T-helper 1 cell (primary cell): Measurements from ENCODE around the gene MACROD1.
"Not testable (repeated sequence)": the region's sequence is repeated elsewhere in the genome, so short reads cannot be mapped to it uniquely, and the experiment has no call there.

Experiments
- DNase-seq, 5 donors: peaks; one replicate each; pipeline ENCODE4 v3.0.0-alpha.2; 2012 to 2020

Gene MACROD1

GRCh38 chr11:63991558-63991957 is 174.4 kb downstream of the MACROD1 start:
- no peak for DNase-seq

GRCh38 chr11:63986932-63987513 is 178.9 kb downstream of the MACROD1 start:
- no peak for DNase-seq

- DNase-seq = peak; percentile 77 to 91 (median 81)
Observed at GRCh38 chr11:63986156-63986931, 179.6 kb downstream of the MACROD1 start, which contains the start of gene OTUB1. OTUB1 (plus strand) TSS chr11:63986438; CDS start chr11:63986457, 19 bp downstream.

GRCh38 chr11:63985812-63986155 is 180.1 kb downstream of the MACROD1 start:
- peak in 4 of 5 donors; percentile 52 to 82 (median 62) for DNase-seq

DNA sequence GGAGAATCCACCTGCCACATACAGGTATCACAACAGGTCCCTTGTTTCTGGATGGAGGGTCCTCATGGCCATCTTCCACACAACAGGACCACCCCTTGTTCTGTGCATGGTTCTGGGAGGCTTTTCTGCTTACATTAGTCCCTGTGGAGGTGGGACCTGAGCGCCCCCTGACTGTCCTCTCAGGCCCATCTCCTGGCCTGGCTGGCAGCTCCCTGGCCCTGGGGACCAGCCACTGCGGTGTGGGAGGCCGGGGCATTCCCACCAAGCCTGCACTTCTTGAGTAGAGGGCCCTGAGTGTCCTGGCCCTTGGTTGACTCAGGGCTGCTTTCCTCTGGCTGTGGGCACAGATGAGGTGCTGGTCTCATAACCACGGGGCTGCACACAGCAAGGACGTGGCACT is 186.5 kb downstream of the MACROD1 start:
- DNase-seq = no peak

- DNase-seq = no peak
Observed at GRCh38 chr11:63978551-63979239, 187.2 kb downstream of the MACROD1 start.

DNA sequence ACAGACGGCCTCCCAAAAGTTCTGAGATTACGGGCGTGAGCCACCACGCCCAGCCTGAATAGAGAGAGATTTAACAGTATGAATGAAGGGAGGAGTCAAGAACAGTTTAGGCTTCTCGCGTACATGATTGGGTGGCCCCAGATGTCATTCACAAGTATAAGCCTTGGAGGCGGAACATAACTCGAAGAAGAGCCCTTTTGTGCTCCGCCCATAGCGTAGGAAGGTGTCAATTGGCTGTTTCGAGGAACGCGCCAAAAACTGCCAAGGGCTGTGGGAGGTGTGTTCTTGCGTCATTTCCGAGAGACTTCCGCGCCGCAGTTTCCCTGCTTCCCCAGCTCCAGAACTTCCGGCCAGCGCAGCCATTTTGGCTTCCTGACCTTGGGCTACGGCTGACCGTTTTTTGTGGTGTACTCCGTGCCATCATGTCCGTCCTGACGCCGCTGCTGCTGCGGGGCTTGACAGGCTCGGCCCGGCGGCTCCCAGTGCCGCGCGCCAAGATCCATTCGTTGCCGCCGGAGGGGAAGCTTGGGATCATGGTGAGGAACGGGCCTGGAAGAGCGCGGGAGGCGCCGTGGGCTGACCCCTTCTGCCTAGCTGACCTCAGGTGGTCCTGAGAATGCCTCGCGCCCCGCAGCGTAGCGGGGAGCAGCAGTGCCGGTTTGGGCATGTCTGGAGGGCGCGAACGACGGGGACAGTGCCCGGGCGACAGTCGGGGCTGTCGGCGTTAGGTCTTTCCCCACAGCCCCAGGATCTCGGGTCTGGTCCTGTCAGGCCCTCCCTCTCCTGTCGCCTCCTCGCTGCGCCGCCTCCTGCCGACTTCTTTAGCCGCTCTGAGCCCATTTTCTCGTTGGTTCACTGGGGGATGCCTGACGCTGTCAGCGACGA is 191.4 kb downstream of the MACROD1 start, which contains the start of gene COX8A:
Gene COX8A (plus strand): TSS at position 362 of the 885 bp plus-strand sequence. CDS start 61 bp downstream, at position 423.
- peak; percentile 88 to 99 (median 95) for DNase-seq

DNA sequence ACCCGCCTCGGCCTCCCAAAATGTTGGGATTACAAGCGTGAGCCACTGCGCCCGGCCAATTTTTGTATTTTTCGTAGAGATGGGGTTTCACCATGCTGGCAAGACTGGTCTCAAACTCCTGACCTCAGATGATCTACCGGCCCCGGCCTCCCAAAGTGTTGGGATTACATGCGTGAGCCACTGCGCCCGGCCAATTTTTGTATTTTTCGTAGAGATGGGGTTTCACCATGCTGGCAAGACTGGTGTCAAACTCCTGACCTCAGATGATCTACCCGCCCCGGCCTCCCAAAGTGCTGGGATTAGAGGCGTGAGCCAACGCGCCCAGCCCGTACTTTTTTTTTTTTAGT is 192.0 kb downstream of the MACROD1 start:
- DNase-seq = not testable (repeated sequence)

DNA sequence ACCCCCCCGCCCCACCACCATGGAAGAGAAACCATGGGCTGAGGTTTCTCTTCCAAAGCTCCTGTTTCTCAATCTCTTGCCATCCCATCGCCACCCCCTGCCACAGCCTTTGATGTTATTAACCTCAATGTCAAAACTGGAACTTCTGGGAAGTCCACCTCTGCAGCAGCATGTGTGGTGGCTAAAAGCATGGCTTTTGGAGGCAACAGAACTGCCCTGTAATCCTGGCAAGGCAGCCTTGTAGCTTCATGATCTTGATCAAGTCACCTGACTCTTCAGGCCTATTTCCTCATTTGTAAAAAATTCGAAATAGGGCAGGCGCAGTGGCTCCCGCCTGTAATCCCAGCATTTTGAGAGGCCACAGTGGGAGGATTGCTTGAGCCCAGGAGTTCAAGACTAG is 195.0 kb downstream of the MACROD1 start:
- no peak for DNase-seq

DNA sequence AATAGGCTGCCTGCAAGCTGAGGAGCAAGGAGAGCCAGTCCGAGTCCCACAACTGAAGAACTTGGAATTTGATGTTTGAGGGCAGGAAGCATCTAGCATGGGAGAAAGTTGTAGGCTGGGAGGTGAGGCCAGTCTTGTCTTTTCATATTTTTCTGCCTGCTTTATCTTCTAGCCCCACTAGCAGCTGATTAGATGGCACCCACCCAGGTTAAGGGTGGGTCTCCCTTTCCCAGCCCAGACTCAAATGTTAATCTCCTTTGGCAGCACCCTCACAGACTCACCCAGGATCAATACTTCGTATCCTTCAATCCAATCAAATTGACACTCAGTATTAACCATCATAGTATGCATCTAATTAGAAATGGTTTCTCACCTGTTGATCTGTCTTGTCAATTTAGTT is 196.5 kb downstream of the MACROD1 start:
- no peak for DNase-seq

DNA sequence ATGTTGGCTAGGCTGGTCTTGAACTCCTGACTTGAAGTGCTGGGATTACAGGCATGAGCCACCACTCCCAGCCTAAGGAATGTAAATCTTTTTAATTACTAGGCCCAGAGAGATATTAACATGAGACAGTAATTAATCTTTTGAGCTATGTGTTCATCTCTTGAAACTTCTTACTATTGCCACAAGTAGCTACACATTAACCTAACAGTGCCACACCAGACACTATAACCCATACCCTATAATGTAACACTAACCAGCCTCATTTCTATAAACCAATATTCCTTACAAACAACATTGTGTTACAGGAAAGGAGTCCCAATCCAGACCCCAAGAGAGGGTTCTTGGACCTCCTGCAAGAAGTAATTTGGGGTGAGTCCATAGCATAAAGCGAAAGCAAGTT is 199.5 kb downstream of the MACROD1 start:
- DNase-seq = no peak

- not testable (repeated sequence) for DNase-seq
Observed at GRCh38 chr11:63963895-63964294, 202.0 kb downstream of the MACROD1 start.

DNA sequence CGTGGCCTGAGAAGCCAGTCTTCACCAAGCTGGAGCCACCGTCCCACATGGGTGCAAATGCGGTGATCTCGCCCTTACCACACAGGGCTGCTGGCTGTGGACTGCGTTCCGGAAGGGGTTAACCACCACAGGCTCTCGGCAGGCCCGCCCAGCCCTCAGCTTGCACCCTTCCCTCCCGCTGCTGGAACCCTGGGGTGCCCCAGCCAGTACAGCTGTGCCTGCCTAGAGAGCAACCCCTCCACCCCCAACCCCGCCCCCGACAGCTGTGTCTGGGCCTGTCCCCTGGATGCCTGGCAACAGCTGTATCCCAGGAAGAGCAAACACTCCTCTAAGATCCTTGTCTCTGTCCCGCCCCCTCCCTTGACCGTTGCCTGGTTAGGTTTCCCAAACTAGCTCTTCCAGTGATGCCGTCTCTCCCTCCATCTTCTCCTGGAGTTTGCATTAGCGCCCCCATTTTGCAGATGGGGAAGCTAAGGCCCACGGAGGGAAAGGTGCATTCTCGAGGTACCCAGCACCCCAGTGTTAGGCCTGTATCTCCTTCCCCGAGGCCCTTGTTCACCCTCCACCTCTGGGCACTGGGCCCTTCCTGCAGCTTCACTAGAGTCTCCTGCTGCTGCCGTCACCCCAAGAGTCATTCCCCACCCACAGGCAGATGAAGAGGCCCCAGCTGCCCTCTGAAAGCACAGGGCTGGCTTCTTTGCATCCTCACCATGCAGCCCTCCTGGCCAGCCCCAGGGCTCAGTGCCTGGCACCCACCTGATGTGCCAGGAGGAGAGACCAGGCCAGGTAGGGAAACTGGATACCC is 204.1 kb downstream of the MACROD1 start:
- DNase-seq = peak in 1 of 5 donors; percentile 59

- DNase-seq = no peak
Observed at GRCh38 chr11:63958008-63958407, 207.9 kb downstream of the MACROD1 start.

GRCh38 chr11:63952570-63952969 is 213.3 kb downstream of the MACROD1 start:
- DNase-seq = no peak

GRCh38 chr11:63951779-63952536 is 214.0 kb downstream of the MACROD1 start:
- DNase-seq = peak in 1 of 5 donors; percentile 55
